Central memory CD8-positive, alpha-beta T cell (primary cell): ENCODE data around the gene ADSS1.

ENCODE experiments used
- ATAC-seq: fragments of 150-1000 bp; cut with Tn5 transposase; replicated peaks from 2 replicates; pipeline ENCODE4 v1.10.0; 2022; ENCODE audit warnings: mild to moderate bottlenecking, moderate FRiP score, moderate number of reproducible peaks; ENCODE audit not compliant: poor library complexity, severe bottlenecking; ENCODE audit errors: extremely low read depth
- DNase-seq, 2 donors: peaks; one replicate each; pipeline ENCODE4 v3.0.0; 2021; ENCODE audit warnings: low spot score in 2 of 2
- H3K27ac Mint-ChIP-seq: one replicate; pipeline ENCODE4 v1.8.0; 2022; ENCODE audit warnings: low read depth, mild to moderate bottlenecking, moderate library complexity, mixed read lengths
- H3K27me3 Mint-ChIP-seq: one replicate; pipeline ENCODE4 v1.8.0; 2022; ENCODE audit warnings: mixed read lengths
- H3K36me3 Mint-ChIP-seq: one replicate; pipeline ENCODE4 v1.8.0; 2022; ENCODE audit warnings: mild to moderate bottlenecking, moderate library complexity, mixed read lengths; ENCODE audit not compliant: insufficient read depth
- H3K4me1 Mint-ChIP-seq: one replicate; pipeline ENCODE4 v1.8.0; 2022; ENCODE audit warnings: mixed read lengths
- H3K4me3 Mint-ChIP-seq: one replicate; pipeline ENCODE4 v1.8.0; 2022; ENCODE audit warnings: mild to moderate bottlenecking, moderate library complexity, mixed read lengths
- H3K9me3 Mint-ChIP-seq: one replicate; pipeline ENCODE4 v1.8.0; 2022; ENCODE audit warnings: mixed read lengths

The ADSS1 gene

GRCh38 chr14:104730487-104730886, 6.5 kb downstream of the ADSS1 start:
- Mint-ChIP-seq H3K27me3 (no peaks in the 10 kb centered on the region), H3K4me3 (no peak overlapping the region), H3K9me3 (no peaks in the 10 kb centered on the region), H3K36me3 (peaks cover 2% of the 10 kb centered on the region), H3K27ac (no peak overlapping the region), H3K4me1 (no peaks in the 10 kb centered on the region)
- ATAC-seq (no peak), DNase-seq (no peak)

- peaks cover 2% of the 10 kb centered on the region for H3K36me3 Mint-ChIP-seq
- DNase-seq (no peak), ATAC-seq (no peak)
- no peaks in the 10 kb centered on the region for H3K9me3 Mint-ChIP-seq
- H3K4me1 Mint-ChIP-seq = no peaks in the 10 kb centered on the region
- no peak overlapping the region for H3K27ac Mint-ChIP-seq
- H3K4me3 Mint-ChIP-seq = no peak overlapping the region
- H3K27me3 Mint-ChIP-seq = no peaks in the 10 kb centered on the region
Observed at GRCh38 chr14:104731320-104732294, 7.6 kb downstream of the ADSS1 start.

- Mint-ChIP-seq H3K27me3 (no peaks in the 10 kb centered on the region), H3K9me3 (no peaks in the 10 kb centered on the region), H3K4me3 (no peak overlapping the region), H3K36me3 (no peaks in the 10 kb centered on the region), H3K4me1 (no peaks in the 10 kb centered on the region), H3K27ac (no peak overlapping the region)
- no peak for ATAC-seq
- no peak for DNase-seq
Observed at GRCh38 chr14:104732355-104732804, 8.4 kb downstream of the ADSS1 start.

- no peak overlapping the region for H3K4me3 Mint-ChIP-seq
- H3K27me3 Mint-ChIP-seq = no peaks in the 10 kb centered on the region
- no peak overlapping the region for H3K27ac Mint-ChIP-seq
- DNase-seq = no peak
- no peak for ATAC-seq
- no peaks in the 10 kb centered on the region for H3K9me3 Mint-ChIP-seq
- no peaks in the 10 kb centered on the region for H3K36me3 Mint-ChIP-seq
- H3K4me1 Mint-ChIP-seq = no peaks in the 10 kb centered on the region
Observed at GRCh38 chr14:104732931-104733681, 9.1 kb downstream of the ADSS1 start.

- Mint-ChIP-seq H3K36me3 (no peaks in the 10 kb centered on the region), H3K4me3 (no peak overlapping the region), H3K27ac (no peak overlapping the region), H3K27me3 (no peaks in the 10 kb centered on the region), H3K4me1 (no peaks in the 10 kb centered on the region), H3K9me3 (no peaks in the 10 kb centered on the region)
- DNase-seq (no peak), ATAC-seq (no peak)
Observed at GRCh38 chr14:104734051-104734587, 10.1 kb downstream of the ADSS1 start.

GRCh38 chr14:104734601-104734990, 10.6 kb downstream of the ADSS1 start:
- Mint-ChIP-seq H3K36me3 (no peaks in the 10 kb centered on the region), H3K4me3 (no peak overlapping the region), H3K27ac (no peak overlapping the region), H3K9me3 (no peaks in the 10 kb centered on the region), H3K27me3 (no peaks in the 10 kb centered on the region), H3K4me1 (no peaks in the 10 kb centered on the region)
- ATAC-seq (no peak), DNase-seq (no peak)

GRCh38 chr14:104734991-104735779, 11.2 kb downstream of the ADSS1 start:
- no peaks in the 10 kb centered on the region for H3K4me1 Mint-ChIP-seq
- H3K27me3 Mint-ChIP-seq = no peaks in the 10 kb centered on the region
- DNase-seq (no peak), ATAC-seq (no peak)
- H3K27ac Mint-ChIP-seq = no peak overlapping the region
- H3K9me3 Mint-ChIP-seq = no peaks in the 10 kb centered on the region
- no peak overlapping the region for H3K4me3 Mint-ChIP-seq
- no peaks in the 10 kb centered on the region for H3K36me3 Mint-ChIP-seq

- H3K4me1 Mint-ChIP-seq = no peaks in the 10 kb centered on the region
Observed at GRCh38 chr14:104735830-104736642, 12.0 kb downstream of the ADSS1 start.

GRCh38 chr14:104738375-104739019, 14.5 kb downstream of the ADSS1 start:
- ATAC-seq = no peak
- no peak for DNase-seq
- Mint-ChIP-seq H3K27me3 (no peaks in the 10 kb centered on the region), H3K36me3 (no peaks in the 10 kb centered on the region), H3K27ac (no peak overlapping the region), H3K4me1 (no peaks in the 10 kb centered on the region), H3K4me3 (no peak overlapping the region), H3K9me3 (no peaks in the 10 kb centered on the region)

More at GRCh38 chr14:104735830-104736642, 12.0 kb downstream of the ADSS1 start:
- no peak overlapping the region for H3K27ac Mint-ChIP-seq
- no peaks in the 10 kb centered on the region for H3K27me3 Mint-ChIP-seq
- no peak for DNase-seq
- no peaks in the 10 kb centered on the region for H3K36me3 Mint-ChIP-seq
- H3K4me3 Mint-ChIP-seq = no peak overlapping the region
- ATAC-seq = no peak
- H3K9me3 Mint-ChIP-seq = no peaks in the 10 kb centered on the region

GRCh38 chr14:104739026-104739425, 15.0 kb downstream of the ADSS1 start:
- H3K36me3 Mint-ChIP-seq = no peaks in the 10 kb centered on the region
- H3K4me3 Mint-ChIP-seq = no peak overlapping the region
- H3K4me1 Mint-ChIP-seq = no peaks in the 10 kb centered on the region
- ATAC-seq (no peak), DNase-seq (no peak)
- no peaks in the 10 kb centered on the region for H3K27me3 Mint-ChIP-seq
- no peaks in the 10 kb centered on the region for H3K9me3 Mint-ChIP-seq
- H3K27ac Mint-ChIP-seq = no peak overlapping the region
